Ectodermal cell (in vitro differentiated cells): Measurements from ENCODE around the gene ENPP1.
"Not testable (repeated sequence)": the region's sequence is repeated elsewhere in the genome, so short reads cannot be mapped to it uniquely, and the experiment has no call there.

Source experiments
- H3K27ac ChIP-seq: 2 replicates; pipeline ENCODE4 v1.7.0; 2013; ENCODE audit warnings: mild to moderate bottlenecking, low read depth, low read length; ENCODE audit not compliant: insufficient read depth, poor library complexity, severe bottlenecking
- H3K27me3 ChIP-seq: 2 replicates; pipeline ENCODE4 v1.7.0; 2013; ENCODE audit warnings: mild to moderate bottlenecking, low read length; ENCODE audit not compliant: insufficient read depth, control insufficient read depth, poor library complexity, severe bottlenecking
- H3K36me3 ChIP-seq: one replicate; pipeline ENCODE4 v1.7.0; 2013; ENCODE audit warnings: low read length; ENCODE audit not compliant: control insufficient read depth, insufficient read depth
- H3K4me1 ChIP-seq: one replicate; pipeline ENCODE4 v1.7.0; 2013; ENCODE audit warnings: low read length; ENCODE audit not compliant: control insufficient read depth, insufficient read depth
- H3K4me3 ChIP-seq: 2 replicates; pipeline ENCODE4 v1.7.0; 2013; ENCODE audit warnings: low read depth, low read length, control low read depth; ENCODE audit not compliant: insufficient read depth
- H3K9me3 ChIP-seq: 2 replicates; pipeline ENCODE4 v1.7.0; 2013; ENCODE audit warnings: mild to moderate bottlenecking, low read length, moderate library complexity; ENCODE audit not compliant: control insufficient read depth
- WGBS, 2 experiments: methylation state at CpG; one replicate each; pipeline ENCODE4 v1.1.7; 2013; ENCODE audit warnings: missing lambda C conversion rate in 2 of 2; 5-methylcytosine and 5-hydroxymethylcytosine counted together

Gene ENPP1

GRCh38 chr6:131910219-131910589 lies 102.4 kb downstream of the ENPP1 start:
- no CpG with 5 or more reads among the region's 1 CpG for WGBS, 2 experiments
- Histone ChIP-seq H3K36me3 (no peaks in the 10 kb centered on the region), H3K4me3 (no peak overlapping the region)

GRCh38 chr6:131910956-131911355 lies 103.1 kb downstream of the ENPP1 start:
- no peaks in the 10 kb centered on the region for H3K36me3 ChIP-seq
- no peaks in the 10 kb centered on the region for H3K4me1 ChIP-seq
- no peaks in the 10 kb centered on the region for H3K27me3 ChIP-seq
- H3K4me3 ChIP-seq = no peak overlapping the region
- H3K27ac ChIP-seq = no peak overlapping the region
- no peaks in the 10 kb centered on the region for H3K9me3 ChIP-seq
- 92% methylated on average over 4 of the region's 4 CpGs for WGBS, 2 experiments

More at GRCh38 chr6:131910219-131910589, 102.4 kb downstream of the ENPP1 start:
- Histone ChIP-seq H3K27ac (no peak overlapping the region), H3K4me1 (no peaks in the 10 kb centered on the region), H3K27me3 (no peaks in the 10 kb centered on the region), H3K9me3 (no peaks in the 10 kb centered on the region)

- H3K36me3 ChIP-seq = no peaks in the 10 kb centered on the region
- no peaks in the 10 kb centered on the region for H3K27me3 ChIP-seq
- WGBS, 2 experiments = 100% methylated on average over 1 to 2 of the region's 3 CpGs
- no peak overlapping the region for H3K27ac ChIP-seq
- H3K9me3 ChIP-seq = no peaks in the 10 kb centered on the region
- no peaks in the 10 kb centered on the region for H3K4me1 ChIP-seq
- H3K4me3 ChIP-seq = no peak overlapping the region
Measured at GRCh38 chr6:131911951-131912350, 104.1 kb downstream of the ENPP1 start.

GRCh38 chr6:131914234-131914633 lies 106.4 kb downstream of the ENPP1 start:
- 71 to 100% methylated on average over 1 of the region's 1 CpG for WGBS, 2 experiments
- Histone ChIP-seq H3K9me3 (no peaks in the 10 kb centered on the region), H3K4me3 (no peak overlapping the region), H3K36me3 (no peaks in the 10 kb centered on the region), H3K4me1 (no peaks in the 10 kb centered on the region), H3K27ac (no peak overlapping the region), H3K27me3 (no peaks in the 10 kb centered on the region)

GRCh38 chr6:131914967-131915751 lies 107.3 kb downstream of the ENPP1 start:
- no peak overlapping the region for H3K4me3 ChIP-seq
- 87 to 88% methylated on average over 10 of the region's 10 CpGs for WGBS, 2 experiments
- no peaks in the 10 kb centered on the region for H3K27me3 ChIP-seq
- H3K9me3 ChIP-seq = no peaks in the 10 kb centered on the region
- no peaks in the 10 kb centered on the region for H3K4me1 ChIP-seq
- H3K27ac ChIP-seq = no peak overlapping the region
- no peaks in the 10 kb centered on the region for H3K36me3 ChIP-seq

- not testable (repeated sequence) for H3K4me3 ChIP-seq, H3K4me1 ChIP-seq, H3K9me3 ChIP-seq, H3K27ac ChIP-seq, H3K36me3 ChIP-seq, H3K27me3 ChIP-seq
- 83 to 95% methylated on average over 2 of the region's 2 CpGs for WGBS, 2 experiments
Measured at GRCh38 chr6:131916091-131916796, 108.4 kb downstream of the ENPP1 start.

GRCh38 chr6:131916847-131917246 lies 109.0 kb downstream of the ENPP1 start:
- no peaks in the 10 kb centered on the region for H3K27me3 ChIP-seq
- H3K4me3 ChIP-seq = no peak overlapping the region
- H3K36me3 ChIP-seq = no peaks in the 10 kb centered on the region
- no peaks in the 10 kb centered on the region for H3K9me3 ChIP-seq
- 92 to 94% methylated on average over 2 of the region's 2 CpGs for WGBS, 2 experiments
- no peak overlapping the region for H3K27ac ChIP-seq
- no peaks in the 10 kb centered on the region for H3K4me1 ChIP-seq

GRCh38 chr6:131917318-131917717 lies 109.5 kb downstream of the ENPP1 start:
- Histone ChIP-seq H3K4me1 (no peaks in the 10 kb centered on the region), H3K27me3 (no peaks in the 10 kb centered on the region), H3K4me3 (no peak overlapping the region), H3K9me3 (no peaks in the 10 kb centered on the region), H3K36me3 (no peaks in the 10 kb centered on the region), H3K27ac (no peak overlapping the region)
- WGBS, 2 experiments = 83 to 87% methylated on average over 2 of the region's 2 CpGs

- 85 to 94% methylated on average over 6 of the region's 6 CpGs for WGBS, 2 experiments
- Histone ChIP-seq H3K36me3 (no peaks in the 10 kb centered on the region), H3K27ac (no peak overlapping the region), H3K4me3 (no peak overlapping the region), H3K4me1 (no peaks in the 10 kb centered on the region), H3K9me3 (no peaks in the 10 kb centered on the region), H3K27me3 (no peaks in the 10 kb centered on the region)
Measured at GRCh38 chr6:131917763-131918649, 110.2 kb downstream of the ENPP1 start.
